ENCODE results near the gene HOXB9. TPM values are rescaled to one million over a fixed set of nuclear protein-coding genes. Genes with fewer than 3 reads are reported as not detected.

HOXB9 gene
- total and polyA plus RNA-seq, 2 experiments from 2014 or later = not detected

DNA sequence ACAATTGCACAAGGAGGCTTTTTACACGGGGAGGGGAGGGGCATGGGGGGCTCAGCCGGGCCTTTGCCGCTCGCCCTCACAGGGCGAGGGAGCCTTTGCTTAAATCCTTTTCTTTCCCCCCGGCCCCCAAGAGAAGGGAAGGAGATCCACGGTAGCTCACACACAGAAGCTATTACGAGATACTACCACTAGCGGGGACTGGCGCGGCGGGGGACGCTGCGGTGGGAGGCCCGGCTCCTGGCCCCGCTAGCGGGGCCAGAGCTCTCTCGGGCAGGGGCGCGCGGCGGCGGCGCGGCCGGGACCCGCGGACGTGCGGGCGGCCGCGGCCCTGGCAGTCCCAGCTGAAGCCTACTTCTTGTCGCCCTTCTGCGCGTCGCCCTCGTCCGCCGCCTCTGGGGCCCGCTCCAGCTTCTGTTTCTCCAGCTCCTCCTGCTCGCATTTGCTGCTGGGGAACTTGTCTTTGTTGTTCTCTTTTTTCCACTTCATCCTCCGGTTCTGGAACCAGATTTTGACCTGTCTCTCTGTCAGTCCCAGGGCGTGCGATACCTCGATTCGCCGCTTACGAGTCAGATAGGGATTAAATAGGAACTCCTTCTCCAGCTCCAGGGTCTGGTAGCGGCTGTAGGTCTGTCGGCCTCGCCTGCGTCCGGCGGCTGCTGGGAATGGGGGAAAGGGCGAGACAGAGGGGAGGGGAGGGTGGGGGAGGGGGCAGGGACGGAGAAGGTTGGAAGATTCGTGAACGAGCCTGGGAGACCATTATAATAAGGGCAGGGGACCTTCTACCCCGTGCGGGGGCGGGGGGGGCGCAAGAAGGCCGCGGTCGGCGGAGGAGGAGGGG is 13.1 kb downstream of the HOXB9 start:
- peaks cover 7% of the 10 kb centered on the region; the same call in 2 of the 3 replicates for H3K9me3 Mint-ChIP-seq
- H3K79me2 ChIP-seq (replicated peaks; ENCODE audit: insufficient read depth) = no peaks in the 10 kb centered on the region
- peaks cover 50% of the 10 kb centered on the region for H4K20me1 ChIP-seq (replicated peaks; ENCODE audit: insufficient read depth)
- H3K27ac Mint-ChIP-seq = no peak overlapping the region
- no peaks in the 10 kb centered on the region for H3K36me3 ChIP-seq (ENCODE audit: insufficient read depth)
- peaks cover 24% of the 10 kb centered on the region for H3K4me1 Mint-ChIP-seq
- H3K27me3 Mint-ChIP-seq (ENCODE audit: insufficient read depth, low read depth, poor library complexity) = peaks cover 99% of the 10 kb centered on the region
- peaks cover 40% of the 10 kb centered on the region for H3K4me1 ChIP-seq (ENCODE audit: insufficient read depth)
- ATAC-seq (no peak), DNase-seq (ENCODE audit: low spot score) (peak; percentile 57)
- H3K27ac ChIP-seq (ENCODE audit: low read depth) = no peak overlapping the region
- peak overlapping the region; percentile 70 for H3K4me2 ChIP-seq
- peak; percentile 100 for TF ChIP-seq EZH2 (IDR thresholded peaks at IDR 0.05; ENCODE audit: low read depth, unreplicated experiment)
- peak; percentile 46 for TF ChIP-seq EZH2phosphoT487 (IDR thresholded peaks at IDR 0.05; ENCODE audit: unreplicated experiment)
- no peak for TF ChIP-seq CREB1 (CRISPR knock-in tag; IDR thresholded peaks at IDR 0.05; ENCODE audit: low read depth)
- H3K36me3 Mint-ChIP-seq (ENCODE audit: low read depth) = no peaks in the 10 kb centered on the region; the same call in 2 of the 3 replicates
- H3K27me3 ChIP-seq (ENCODE audit: insufficient read depth) = peaks cover 100% of the 10 kb centered on the region
- H3K4me3 Mint-ChIP-seq = peak overlapping the region; percentile 22; the same call in 2 of the 3 replicates
- no peak overlapping the region for H3K4me3 ChIP-seq
- H3F3A ChIP-seq (replicated peaks; ENCODE audit: low read depth) = peaks cover 37% of the 10 kb centered on the region
- no peak overlapping the region for H2AFZ ChIP-seq
- H3K9me2 ChIP-seq (ENCODE audit: insufficient read depth) = no peaks in the 10 kb centered on the region

- H3K9me2 ChIP-seq (ENCODE audit: insufficient read depth) = no peaks in the 10 kb centered on the region
- ATAC-seq (no peak), DNase-seq (ENCODE audit: low spot score) (no peak)
- H4K20me1 ChIP-seq (replicated peaks; ENCODE audit: insufficient read depth) = peaks cover 53% of the 10 kb centered on the region
- peak overlapping the region; percentile 2; the same call in 1 of the 3 replicates for H3K4me3 Mint-ChIP-seq
- no peaks in the 10 kb centered on the region for H3K79me2 ChIP-seq (replicated peaks; ENCODE audit: insufficient read depth)
- H3K27me3 ChIP-seq (ENCODE audit: insufficient read depth) = peaks cover 100% of the 10 kb centered on the region
- H3K4me1 Mint-ChIP-seq = peaks cover 24% of the 10 kb centered on the region
- peak overlapping the region; percentile 60 for H3K4me2 ChIP-seq
- H3K4me1 ChIP-seq (ENCODE audit: insufficient read depth) = peaks cover 37% of the 10 kb centered on the region; the same call in 1 of the 2 replicates
- H3K27me3 Mint-ChIP-seq (ENCODE audit: insufficient read depth, low read depth, poor library complexity) = peaks cover 99% of the 10 kb centered on the region
- no peak overlapping the region for H3K4me3 ChIP-seq
- peaks cover 7% of the 10 kb centered on the region; the same call in 2 of the 3 replicates for H3K9me3 Mint-ChIP-seq
- H2AFZ ChIP-seq = no peak overlapping the region; the same call in 1 of the 2 replicates
- no peaks in the 10 kb centered on the region; the same call in 2 of the 3 replicates for H3K36me3 Mint-ChIP-seq (ENCODE audit: low read depth)
- TF ChIP-seq, protein P1, sequence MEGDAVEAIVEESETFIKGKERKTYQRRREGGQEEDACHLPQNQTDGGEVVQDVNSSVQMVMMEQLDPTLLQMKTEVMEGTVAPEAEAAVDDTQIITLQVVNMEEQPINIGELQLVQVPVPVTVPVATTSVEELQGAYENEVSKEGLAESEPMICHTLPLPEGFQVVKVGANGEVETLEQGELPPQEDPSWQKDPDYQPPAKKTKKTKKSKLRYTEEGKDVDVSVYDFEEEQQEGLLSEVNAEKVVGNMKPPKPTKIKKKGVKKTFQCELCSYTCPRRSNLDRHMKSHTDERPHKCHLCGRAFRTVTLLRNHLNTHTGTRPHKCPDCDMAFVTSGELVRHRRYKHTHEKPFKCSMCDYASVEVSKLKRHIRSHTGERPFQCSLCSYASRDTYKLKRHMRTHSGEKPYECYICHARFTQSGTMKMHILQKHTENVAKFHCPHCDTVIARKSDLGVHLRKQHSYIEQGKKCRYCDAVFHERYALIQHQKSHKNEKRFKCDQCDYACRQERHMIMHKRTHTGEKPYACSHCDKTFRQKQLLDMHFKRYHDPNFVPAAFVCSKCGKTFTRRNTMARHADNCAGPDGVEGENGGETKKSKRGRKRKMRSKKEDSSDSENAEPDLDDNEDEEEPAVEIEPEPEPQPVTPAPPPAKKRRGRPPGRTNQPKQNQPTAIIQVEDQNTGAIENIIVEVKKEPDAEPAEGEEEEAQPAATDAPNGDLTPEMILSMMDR (conservative IDR thresholded peaks at IDR 0.05; ENCODE audit: low read depth in 2 of 2) = no peak
- TF ChIP-seq, protein P2, sequence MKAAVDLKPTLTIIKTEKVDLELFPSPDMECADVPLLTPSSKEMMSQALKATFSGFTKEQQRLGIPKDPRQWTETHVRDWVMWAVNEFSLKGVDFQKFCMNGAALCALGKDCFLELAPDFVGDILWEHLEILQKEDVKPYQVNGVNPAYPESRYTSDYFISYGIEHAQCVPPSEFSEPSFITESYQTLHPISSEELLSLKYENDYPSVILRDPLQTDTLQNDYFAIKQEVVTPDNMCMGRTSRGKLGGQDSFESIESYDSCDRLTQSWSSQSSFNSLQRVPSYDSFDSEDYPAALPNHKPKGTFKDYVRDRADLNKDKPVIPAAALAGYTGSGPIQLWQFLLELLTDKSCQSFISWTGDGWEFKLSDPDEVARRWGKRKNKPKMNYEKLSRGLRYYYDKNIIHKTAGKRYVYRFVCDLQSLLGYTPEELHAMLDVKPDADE (IDR thresholded peaks at IDR 0.05) = no peak
- TF ChIP-seq EZH2 (IDR thresholded peaks at IDR 0.05; ENCODE audit: low read depth, unreplicated experiment) = peak; percentile 100
- no peak for TF ChIP-seq JUNB (IDR thresholded peaks at IDR 0.05; ENCODE audit: unreplicated experiment)
- TF ChIP-seq EZH2phosphoT487 (IDR thresholded peaks at IDR 0.05; ENCODE audit: unreplicated experiment) = peak; percentile 58
- TF ChIP-seq STAT1 (IDR thresholded peaks at IDR 0.05; ENCODE audit: unreplicated experiment) = no peak
- no peak overlapping the region for H3K27ac Mint-ChIP-seq
- H3K27ac ChIP-seq (ENCODE audit: low read depth) = no peak overlapping the region
- H3F3A ChIP-seq (replicated peaks; ENCODE audit: low read depth) = peaks cover 38% of the 10 kb centered on the region
- no peaks in the 10 kb centered on the region for H3K36me3 ChIP-seq (ENCODE audit: insufficient read depth)
Observed at GRCh38 chr17:48612456-48612853, 13.7 kb downstream of the HOXB9 start.
